H1 (cell line): ENCODE results near the gene TTLL5. TPM values are rescaled to one million over a fixed set of nuclear protein-coding genes. Genes with fewer than 3 reads are reported as not detected.

Experiments
- CTCF ChIA-PET: fragments of 300-600 bp; sonication (Branson Sonifier 250); formaldehyde crosslinking; loops from one replicate; lab custom pipeline; 2021; ENCODE audit not compliant: partially characterized antibody; lab: Charles Lee
- POLR2A ChIA-PET: fragments of 300-600 bp; sonication (Branson Sonifier 250); formaldehyde crosslinking; loops from one replicate; lab custom pipeline; 2021; ENCODE audit warnings: inconsistent platforms; ENCODE audit not compliant: partially characterized antibody; lab: Charles Lee
- DNase-seq, 2 experiments: peaks; one replicate each; pipeline versions ENCODE4 v3.0.0 to v3.0.0-alpha.2; 2010 to 2022; ENCODE audit warnings: low spot score in 2 of 2, low read depth in 1 of 2, mixed read lengths in 1 of 2
- FAIRE-seq: peaks from 2 replicates; lab custom pipeline; 2011; peaks lifted over from hg19 to GRCh38; lab: Jason Lieb, UNC
- H2AFZ ChIP-seq: 2 replicates; pipeline ENCODE4 v1.8.1; 2012; ENCODE audit warnings: low read length, inconsistent platforms
- H2AK5ac ChIP-seq: 2 replicates; pipeline ENCODE4 v1.6.1; 2013; ENCODE audit warnings: low read depth, low read length
- H2BK120ac ChIP-seq: replicated peaks from 2 replicates; pipeline ENCODE3; 2013; ENCODE audit warnings: low read depth, low read length, inconsistent platforms
- H2BK12ac ChIP-seq: 2 replicates; pipeline ENCODE4 v1.6.1; 2013; ENCODE audit warnings: low read depth, low read length
- H2BK15ac ChIP-seq: 2 replicates; pipeline ENCODE4 v1.6.1; 2013; ENCODE audit warnings: low read length
- H2BK20ac ChIP-seq: 2 replicates; pipeline ENCODE4 v1.6.1; 2013; ENCODE audit warnings: low read length
- H2BK5ac ChIP-seq: 2 replicates; pipeline ENCODE4 v1.6.1; 2013; ENCODE audit warnings: low read depth, low read length
- H3K14ac ChIP-seq: 2 replicates; pipeline ENCODE4 v1.6.1; 2013; ENCODE audit warnings: inconsistent platforms; ENCODE audit not compliant: insufficient read length
- H3K18ac ChIP-seq: 2 replicates; pipeline ENCODE4 v1.6.1; 2013; ENCODE audit warnings: low read length; ENCODE audit errors: extremely low read depth
- H3K23ac ChIP-seq: 2 replicates; pipeline ENCODE4 v1.6.1; 2013; ENCODE audit warnings: inconsistent platforms; ENCODE audit not compliant: insufficient read length
- H3K23me2 ChIP-seq: 2 replicates; pipeline ENCODE4 v1.6.1; 2013; ENCODE audit warnings: low read depth, low read length
- H3K27ac ChIP-seq: 2 replicates; pipeline ENCODE4 v1.6.1; 2011; ENCODE audit warnings: low read depth, low read length, inconsistent platforms
- H3K27me3 ChIP-seq, 4 experiments: replicated peaks in 1 of 4; 1 replicate in 1 of 4; 2 replicates in 3 of 4; pipeline versions ENCODE4 v1.6.1 to v1.8.1; 2011 to 2013; ENCODE audit warnings: low read length in 3 of 4, mild to moderate bottlenecking in 3 of 4, inconsistent platforms in 2 of 4, mixed read lengths in 2 of 4, moderate library complexity in 1 of 4; ENCODE audit not compliant: control insufficient read depth in 3 of 4, insufficient read depth in 3 of 4; ENCODE audit errors: extremely low read depth in 1 of 4
- H3K36me3 ChIP-seq, 4 experiments: 2 replicates each; pipeline versions ENCODE4 v1.6.1 to v1.8.1; 2011 to 2013; ENCODE audit warnings: mild to moderate bottlenecking in 4 of 4, low read length in 3 of 4, moderate library complexity in 2 of 4, control low read depth in 1 of 4, inconsistent platforms in 1 of 4; ENCODE audit not compliant: insufficient read depth in 4 of 4, control insufficient read depth in 2 of 4
- H3K4ac ChIP-seq: replicated peaks from 2 replicates; pipeline ENCODE3; 2013; ENCODE audit warnings: low read length, low read depth, mixed read lengths, inconsistent platforms; ENCODE audit not compliant: insufficient read length
- H3K4me1 ChIP-seq, 4 experiments: replicated peaks in 1 of 4; 1 replicate in 1 of 4; 2 replicates in 3 of 4; pipeline versions ENCODE4 v1.6.1 to v1.8.1; 2011 to 2013; ENCODE audit warnings: low read length in 3 of 4, inconsistent platforms in 2 of 4, mixed read lengths in 1 of 4; ENCODE audit not compliant: insufficient read depth in 4 of 4, control insufficient read depth in 3 of 4
- H3K4me2 ChIP-seq, 2 experiments: 2 replicates each; pipeline versions ENCODE4 v1.6.1 to v1.8.1; 2011 to 2013; ENCODE audit warnings: low read depth in 2 of 2, low read length in 2 of 2, control low read depth in 1 of 2, inconsistent platforms in 1 of 2, mild to moderate bottlenecking in 1 of 2; ENCODE audit not compliant: insufficient read depth in 1 of 2
- H3K4me3 ChIP-seq, 4 experiments: fragments of 200-600, 300-600 bp in 1 of 4; sonication (generic), shearing (Covaris generic), sonication (Bioruptor Twin) in 1 of 4; 2 replicates each; pipeline versions ENCODE4 v1.5.1 to v1.8.1; 2011 to 2016; ENCODE audit warnings: low read length in 4 of 4, low read depth in 3 of 4, control low read depth in 2 of 4, inconsistent platforms in 2 of 4, mild to moderate bottlenecking in 2 of 4, mixed read lengths in 1 of 4, moderate library complexity in 1 of 4; ENCODE audit not compliant: insufficient read depth in 2 of 4; ENCODE audit errors: extremely low read depth in 1 of 4
- H3K56ac ChIP-seq: replicated peaks from 2 replicates; pipeline ENCODE3; 2013; ENCODE audit warnings: low read depth, mild to moderate bottlenecking, mixed read lengths, low read length, inconsistent platforms; ENCODE audit not compliant: insufficient read length
- H3K79me1 ChIP-seq: 2 replicates; pipeline ENCODE4 v1.6.1; 2013; ENCODE audit warnings: low read depth, low read length, control low read depth
- H3K79me2 ChIP-seq, 2 experiments: 2 replicates each; pipeline versions ENCODE4 v1.6.1 to v1.8.1; 2012 to 2013; ENCODE audit warnings: low read length in 2 of 2, mild to moderate bottlenecking in 2 of 2, inconsistent platforms in 1 of 2; ENCODE audit not compliant: insufficient read depth in 2 of 2, control insufficient read depth in 1 of 2
- H3K9ac ChIP-seq, 4 experiments: replicated peaks in 1 of 4; 1 replicate in 1 of 4; 2 replicates in 3 of 4; pipeline versions ENCODE4 v1.6.1 to v1.8.1; 2011 to 2013; ENCODE audit warnings: low read depth in 3 of 4, low read length in 3 of 4, control low read depth in 2 of 4, mild to moderate bottlenecking in 2 of 4, moderate library complexity in 2 of 4, inconsistent platforms in 1 of 4; ENCODE audit errors: extremely low read depth in 1 of 4
- H3K9me3 ChIP-seq, 2 experiments: 2 replicates each; pipeline versions ENCODE4 v1.6.1 to v1.8.1; 2012 to 2013; ENCODE audit warnings: mild to moderate bottlenecking in 2 of 2, moderate library complexity in 2 of 2, control low read depth in 1 of 2, inconsistent platforms in 1 of 2, low read depth in 1 of 2, low read length in 1 of 2, mixed read lengths in 1 of 2; ENCODE audit not compliant: insufficient read depth in 2 of 2
- H4K20me1 ChIP-seq, 2 experiments: replicated peaks in 1 of 2; 2 replicates each; pipeline versions ENCODE3 to v1.8.1; 2011 to 2013; ENCODE audit warnings: inconsistent platforms in 2 of 2, low read length in 2 of 2, mild to moderate bottlenecking in 1 of 2; ENCODE audit not compliant: insufficient read depth in 2 of 2, control insufficient read depth in 1 of 2
- H4K5ac ChIP-seq: 2 replicates; pipeline ENCODE4 v1.6.1; 2013; ENCODE audit warnings: low read length, low read depth, mixed read lengths, inconsistent platforms; ENCODE audit not compliant: insufficient read length
- H4K8ac ChIP-seq: 2 replicates; pipeline ENCODE4 v1.8.0; 2013; ENCODE audit warnings: mild to moderate bottlenecking, moderate library complexity, low read length, inconsistent platforms; ENCODE audit not compliant: insufficient read depth; ENCODE audit errors: extremely low read depth
- H4K91ac ChIP-seq: replicated peaks from 2 replicates; pipeline ENCODE3; 2013; ENCODE audit warnings: low read length, mixed read lengths, inconsistent platforms; ENCODE audit not compliant: insufficient read length
- CBX5 ChIP-seq: fragments of 300-800, 300-1000 bp; sonication (generic); IDR thresholded peaks from 2 replicates; pipeline ENCODE4 v1.7.1; 2016; ENCODE audit warnings: antibody characterized with exemption, low read length, low read depth
- CEBPB ChIP-seq: IDR thresholded peaks from 2 replicates; pipeline ENCODE4 v1.6.1; 2012; ENCODE audit warnings: low read depth, low read length
- CHD2 ChIP-seq: IDR thresholded peaks from 2 replicates; pipeline ENCODE4 v1.6.1; 2012; ENCODE audit warnings: low read length, improper control_type of control experiment
- CTBP2 ChIP-seq: IDR thresholded peaks from 2 replicates; pipeline ENCODE4 v1.7.0; 2011; ENCODE audit warnings: borderline replicate concordance, mild to moderate bottlenecking, moderate library complexity, mixed read lengths, low read length; ENCODE audit not compliant: insufficient read depth, insufficient read length
- EGR1 ChIP-seq: IDR thresholded peaks from 2 replicates; pipeline ENCODE4 v1.6.1; 2011; ENCODE audit warnings: low read depth, low read length, borderline replicate concordance
- JUN ChIP-seq: IDR thresholded peaks from 2 replicates; pipeline ENCODE4 v1.6.1; 2011; ENCODE audit warnings: low read depth, mild to moderate bottlenecking, improper control_type of control experiment, low read length
- RAD21 ChIP-seq, 2 experiments: IDR thresholded peaks in 1 of 2; conservative IDR thresholded peaks in 1 of 2; 2 replicates each; pipeline ENCODE4 v1.6.1; 2011; ENCODE audit warnings: low read depth in 2 of 2, low read length in 2 of 2, improper control_type of control experiment in 1 of 2, inconsistent platforms in 1 of 2, mild to moderate bottlenecking in 1 of 2, moderate library complexity in 1 of 2
- SIX5 ChIP-seq: IDR thresholded peaks from 2 replicates; pipeline ENCODE4 v1.6.1; 2011; ENCODE audit warnings: mild to moderate bottlenecking, low read depth, low read length
- SP1 ChIP-seq: IDR thresholded peaks from 2 replicates; pipeline ENCODE4 v1.6.1; 2011; ENCODE audit warnings: low read depth, low read length
- SP2 ChIP-seq: IDR thresholded peaks from 2 replicates; pipeline ENCODE4 v1.6.1; 2012; ENCODE audit warnings: mild to moderate bottlenecking, low read length, inconsistent platforms
- TAF7 ChIP-seq: optimal IDR thresholded peaks from 2 replicates; pipeline ENCODE3; 2011; ENCODE audit warnings: low read depth, mild to moderate bottlenecking, inconsistent platforms, low read length, moderate library complexity, borderline replicate concordance
- WGBS, 2 experiments: shearing (Covaris generic) in 1 of 2; methylation state at CpG; one replicate each; pipeline versions ENCODE4 v1.1.6 to v1.1.7; 2013 to 2015; ENCODE audit warnings: low lambda C conversion rate in 2 of 2, mixed read lengths in 2 of 2, inconsistent platforms in 1 of 2, low coverage in 1 of 2, missing lambda C conversion rate in 1 of 2; ENCODE audit not compliant: insufficient replicate concordance in 2 of 2, insufficient coverage in 1 of 2, insufficient read length in 1 of 2; ENCODE audit errors: extremely low coverage in 1 of 2, missing lambda C conversion rate in 1 of 2; 5-methylcytosine and 5-hydroxymethylcytosine counted together
- polyA plus RNA-seq, 7 experiments: library from polyadenylated mRNA; depleted of rRNA in 3 of 7; stranded (reverse) in 5 of 7; unstranded in 2 of 7; fragments of >200 nt in 5 of 7; fragments of 200-250 nt in 2 of 7; gene quantifications; 1 replicate in 5 of 7; 2 replicates in 1 of 7; 4 replicates in 1 of 7; pipeline versions ENCODE4 v1.2.1 to v1.2.3, GENCODE V29; 2011 to 2013; ENCODE audit warnings: missing spikeins in 2 of 7, mixed read lengths in 2 of 7
- total RNA-seq: library from RNA; stranded (reverse); fragmentation: NEBNext Ultra II Directional; extraction: Animal tissue kit (Norgen Biotek cat#: 25700); gene quantifications from 2 replicates; pipeline ENCODE4 v1.2.1, GENCODE V29; 2021

Gene TTLL5
- total and polyA plus RNA-seq, 2 of the 8 experiments (the other 6 are each of a cell fraction or from before 2014, with no cell fraction given) = 16.1 to 45.9 TPM

GRCh38 chr14:75771595-75771994 lies 110.5 kb downstream of the TTLL5 start:
- Histone ChIP-seq H2BK12ac (no peak overlapping the region), H3K36me3 (peaks cover 3 to 6% (median 4%) of the 10 kb centered on the region in 4 experiments; a peak in 7 of 8 replicates), H3K14ac (no peak overlapping the region), H2BK5ac (no peak overlapping the region), H2BK120ac (no peak overlapping the region), H3K23ac (no peak overlapping the region), H4K91ac (no peak overlapping the region), H3K23me2 (no peaks in the 10 kb centered on the region), H4K8ac (no peak overlapping the region), H3K79me1 (no peaks in the 10 kb centered on the region), H3K4me3 (no peak overlapping the region), H4K5ac (no peak overlapping the region), H2BK20ac (no peak overlapping the region), H3K4ac (no peak overlapping the region), H3K79me2 (no peaks in the 10 kb centered on the region), H3K56ac (no peak overlapping the region), H2AK5ac (no peak overlapping the region), H3K27ac (no peak overlapping the region), H3K9ac (no peak overlapping the region), H2BK15ac (no peak overlapping the region), H2AFZ (no peak overlapping the region), H3K27me3 (no peaks in the 10 kb centered on the region), H3K4me1 (no peaks in the 10 kb centered on the region), H3K4me2 (no peak overlapping the region), H3K18ac (no peak overlapping the region), H3K9me3 (no peaks in the 10 kb centered on the region), H4K20me1 (peaks cover 0 to 1% of the 10 kb centered on the region in 2 experiments)
- CTCF ChIA-PET = interaction anchor here (0.9 to 2.5 kb wide), 3 partner anchors 23 to 135 kb away, joined by 3 to 8 read pairs (median 3); no protein-coding TSS in a partner anchor
- no peak for FAIRE-seq
- WGBS, 2 experiments = 96% methylated on average over 6 of the region's 6 CpGs; no CpG with 5 or more reads in 1 of the 2 experiments
- no peak for DNase-seq
- POLR2A ChIA-PET = interaction anchor here (0.6 kb wide), 1 partner anchor 206 kb away, joined by 4 read pairs; no protein-coding TSS in a partner anchor
- no peak for TF ChIP-seq JUN
- TF ChIP-seq SP1 = no peak
- no peak for TF ChIP-seq SIX5
- no peak for TF ChIP-seq SP2
- TF ChIP-seq CTBP2 = no peak
- no peak for TF ChIP-seq TAF7
- no peak for TF ChIP-seq RAD21 (IDR thresholded peaks at IDR 0.05 in 1 of 2, conservative IDR thresholded peaks at IDR 0.05 in 1 of 2; ENCODE audit: low read depth in 2 of 2, low read length in 2 of 2)
- no peak for TF ChIP-seq CEBPB
- no peak for TF ChIP-seq CBX5
- TF ChIP-seq CHD2 = no peak
- TF ChIP-seq EGR1 = no peak
